ENCODE data around the gene ZIC5.

Gene ZIC5

DNA sequence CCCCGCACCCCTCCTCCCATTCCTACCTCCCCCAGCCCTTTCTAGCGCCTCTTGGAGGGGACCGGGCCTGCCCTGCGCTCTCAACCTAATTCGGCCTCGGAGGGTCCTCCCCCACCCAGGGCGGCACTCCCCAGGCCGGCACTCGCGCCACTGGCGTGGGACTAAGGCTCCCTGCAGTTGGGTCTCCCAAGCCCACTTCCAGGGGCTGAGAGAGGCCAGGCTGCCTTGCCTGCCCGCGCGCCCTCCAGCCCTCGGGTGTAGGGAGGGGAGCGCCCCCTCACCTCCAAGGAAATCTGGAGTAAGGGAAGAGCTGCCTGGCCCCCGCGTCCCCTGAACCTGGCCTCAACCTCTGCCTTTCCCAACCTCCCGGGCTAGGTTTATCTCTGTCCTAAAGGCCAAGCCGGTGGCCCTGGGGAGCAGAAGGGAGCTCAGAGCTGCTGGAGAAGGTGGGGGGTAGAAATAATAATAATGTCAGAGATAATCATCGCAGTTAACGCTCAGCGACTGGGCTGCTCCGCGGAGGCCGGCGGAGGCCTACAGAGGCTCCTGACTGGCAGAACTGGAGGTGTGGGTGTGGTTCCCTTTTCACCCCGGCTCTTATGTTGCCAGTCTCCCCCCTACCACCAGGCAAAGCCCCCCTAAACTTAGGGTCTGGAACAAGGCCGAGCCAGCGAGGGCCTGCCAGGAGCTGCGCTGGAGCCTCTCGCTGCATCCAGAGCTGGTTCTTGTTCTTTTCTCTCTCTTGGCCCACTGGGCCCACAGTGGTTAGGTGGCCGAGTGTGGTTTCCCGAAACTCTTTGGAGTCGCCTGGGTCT lies 19.7 kb upstream of the ZIC5 start:
- DNase-seq (ENCODE audit: low read depth) = no peak
- no peak overlapping the region for H3K4me3 ChIP-seq (ENCODE audit: low read depth, low read length)
- TF ChIP-seq, protein P1, sequence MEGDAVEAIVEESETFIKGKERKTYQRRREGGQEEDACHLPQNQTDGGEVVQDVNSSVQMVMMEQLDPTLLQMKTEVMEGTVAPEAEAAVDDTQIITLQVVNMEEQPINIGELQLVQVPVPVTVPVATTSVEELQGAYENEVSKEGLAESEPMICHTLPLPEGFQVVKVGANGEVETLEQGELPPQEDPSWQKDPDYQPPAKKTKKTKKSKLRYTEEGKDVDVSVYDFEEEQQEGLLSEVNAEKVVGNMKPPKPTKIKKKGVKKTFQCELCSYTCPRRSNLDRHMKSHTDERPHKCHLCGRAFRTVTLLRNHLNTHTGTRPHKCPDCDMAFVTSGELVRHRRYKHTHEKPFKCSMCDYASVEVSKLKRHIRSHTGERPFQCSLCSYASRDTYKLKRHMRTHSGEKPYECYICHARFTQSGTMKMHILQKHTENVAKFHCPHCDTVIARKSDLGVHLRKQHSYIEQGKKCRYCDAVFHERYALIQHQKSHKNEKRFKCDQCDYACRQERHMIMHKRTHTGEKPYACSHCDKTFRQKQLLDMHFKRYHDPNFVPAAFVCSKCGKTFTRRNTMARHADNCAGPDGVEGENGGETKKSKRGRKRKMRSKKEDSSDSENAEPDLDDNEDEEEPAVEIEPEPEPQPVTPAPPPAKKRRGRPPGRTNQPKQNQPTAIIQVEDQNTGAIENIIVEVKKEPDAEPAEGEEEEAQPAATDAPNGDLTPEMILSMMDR (IDR thresholded peaks at IDR 0.05; ENCODE audit: control insufficient read depth, extremely low read depth, insufficient read depth) = no peak

DNA sequence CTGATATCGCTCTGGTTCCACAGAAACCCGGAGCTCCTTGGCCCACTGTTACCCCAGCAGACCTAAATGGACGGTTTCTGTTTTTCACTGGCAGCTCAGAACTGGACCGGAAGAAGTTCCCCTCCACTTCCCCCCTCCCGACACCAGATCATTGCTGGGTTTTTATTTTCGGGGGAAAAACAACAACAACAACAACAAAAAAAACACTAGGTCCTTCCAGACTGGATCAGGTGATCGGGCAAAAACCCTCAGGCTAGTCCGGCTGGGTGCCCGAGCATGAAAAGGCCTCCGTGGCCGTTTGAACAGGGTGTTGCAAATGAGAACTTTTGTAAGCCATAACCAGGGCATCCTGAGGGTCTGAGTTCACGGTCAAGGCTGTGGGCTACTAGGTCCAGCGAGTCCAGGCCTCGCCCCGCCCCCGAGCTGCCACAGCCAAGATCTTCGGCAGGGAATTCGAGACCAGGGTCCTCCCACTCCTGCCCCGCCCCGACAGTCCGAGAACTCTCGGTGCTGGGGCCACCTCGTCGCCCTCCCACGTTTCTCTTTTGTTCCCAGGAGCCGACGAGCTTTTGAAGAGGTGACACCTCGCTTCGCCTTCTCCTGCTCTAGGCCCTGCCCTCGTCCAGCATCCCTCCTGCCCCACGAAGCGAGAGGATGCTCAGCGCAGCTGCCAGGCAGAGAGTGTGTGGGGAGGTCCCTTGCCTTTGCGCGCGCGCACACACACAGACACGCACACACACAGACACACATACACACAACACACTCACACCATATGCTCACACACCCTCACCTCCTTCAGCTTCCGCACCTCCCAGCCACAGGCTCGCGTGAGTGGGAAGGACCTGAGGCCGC lies 18.8 kb upstream of the ZIC5 start:
- DNase-seq (ENCODE audit: low read depth) = no peak

DNA sequence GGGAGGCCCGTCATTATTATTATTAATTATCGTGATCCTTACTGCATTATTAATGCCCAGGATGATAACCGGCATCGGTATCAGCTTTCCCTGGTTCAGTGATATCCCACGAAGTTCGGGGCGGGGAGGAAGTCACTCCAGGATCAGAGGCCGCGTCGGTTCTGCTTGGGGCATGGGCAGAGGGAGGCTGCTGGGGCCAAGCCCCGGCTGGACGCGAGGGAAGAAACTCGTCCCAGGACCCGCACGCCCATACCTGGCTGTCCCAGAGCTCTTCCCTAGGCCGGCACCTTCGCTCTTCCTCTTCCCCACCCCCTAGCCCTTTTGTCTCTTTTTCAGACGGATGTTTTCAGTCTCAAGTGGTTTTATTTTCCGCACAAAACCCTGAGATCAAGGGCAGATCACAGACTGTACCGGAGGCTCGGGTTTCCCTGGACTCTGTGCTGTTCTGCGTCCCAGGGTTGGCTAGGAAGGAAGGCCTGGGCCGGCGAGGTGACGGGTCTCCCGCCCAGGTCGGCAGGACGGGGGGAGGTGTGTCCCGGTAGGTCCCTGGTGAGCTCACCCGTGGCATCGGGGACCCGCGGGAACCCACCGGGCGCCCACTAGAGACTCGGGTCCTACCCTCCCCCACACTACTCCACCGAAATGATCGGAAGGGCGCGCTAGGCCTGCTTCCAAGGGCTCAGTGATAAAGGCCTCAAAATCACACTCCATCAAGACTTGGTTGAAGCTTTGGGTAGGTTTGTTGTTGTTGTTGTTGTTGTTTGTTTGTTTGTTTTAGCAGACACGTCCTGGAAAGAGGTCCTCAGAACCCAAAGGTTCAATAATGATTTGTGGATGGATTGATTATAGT lies 17.9 kb upstream of the ZIC5 start:
- no peak overlapping the region for H3K4me3 ChIP-seq (ENCODE audit: low read depth, low read length)
- no peak for DNase-seq (ENCODE audit: low read depth)
- TF ChIP-seq, protein P1 (IDR thresholded peaks at IDR 0.05; ENCODE audit: control insufficient read depth, extremely low read depth, insufficient read depth) = no peak

More for the DNA sequence above, 18.8 kb upstream of the ZIC5 start:
- TF ChIP-seq, protein P1 (IDR thresholded peaks at IDR 0.05; ENCODE audit: control insufficient read depth, extremely low read depth, insufficient read depth) = no peak
- no peak overlapping the region for H3K4me3 ChIP-seq (ENCODE audit: low read depth, low read length)

DNA sequence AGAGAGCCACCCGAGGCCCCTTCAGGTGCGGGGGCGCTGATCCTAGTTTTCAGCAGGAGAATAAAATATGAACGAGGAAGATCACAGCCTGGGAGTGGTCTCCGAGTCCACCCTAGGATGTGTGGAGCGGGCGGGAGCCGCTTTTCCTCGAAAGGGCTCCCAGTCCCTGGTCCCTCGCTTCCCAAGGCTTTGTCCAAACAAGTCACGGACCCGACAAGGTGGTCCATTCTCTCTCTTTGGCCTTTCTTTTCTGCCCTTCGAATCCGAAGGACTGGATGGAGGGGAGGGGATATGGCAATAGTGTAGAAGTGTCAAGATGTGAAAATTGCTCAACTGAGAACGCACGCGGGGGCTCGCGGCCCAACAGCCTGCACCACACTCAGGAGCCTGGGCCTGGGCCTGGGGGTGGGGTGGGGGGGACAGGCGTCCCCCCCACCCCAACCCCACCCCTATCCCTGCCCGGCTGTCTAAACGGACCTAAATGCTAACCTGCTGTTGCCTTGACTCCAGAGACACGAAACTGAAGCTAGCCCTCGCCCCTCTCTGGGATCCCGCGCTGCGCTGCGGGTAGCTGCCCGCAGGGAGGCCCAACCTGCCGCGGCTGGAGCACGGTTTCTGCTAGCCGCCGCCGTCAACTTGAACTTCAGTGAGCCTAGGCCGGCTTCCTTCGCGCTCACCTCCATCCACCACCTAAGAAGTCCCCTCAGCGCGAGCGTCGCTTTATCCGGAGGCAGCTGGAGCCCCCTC lies 17.1 kb upstream of the ZIC5 start:
- no peak overlapping the region for H3K4me3 ChIP-seq (ENCODE audit: low read depth, low read length)
- TF ChIP-seq, protein P1 (IDR thresholded peaks at IDR 0.05; ENCODE audit: control insufficient read depth, extremely low read depth, insufficient read depth) = no peak
- DNase-seq (ENCODE audit: low read depth) = no peak

DNA sequence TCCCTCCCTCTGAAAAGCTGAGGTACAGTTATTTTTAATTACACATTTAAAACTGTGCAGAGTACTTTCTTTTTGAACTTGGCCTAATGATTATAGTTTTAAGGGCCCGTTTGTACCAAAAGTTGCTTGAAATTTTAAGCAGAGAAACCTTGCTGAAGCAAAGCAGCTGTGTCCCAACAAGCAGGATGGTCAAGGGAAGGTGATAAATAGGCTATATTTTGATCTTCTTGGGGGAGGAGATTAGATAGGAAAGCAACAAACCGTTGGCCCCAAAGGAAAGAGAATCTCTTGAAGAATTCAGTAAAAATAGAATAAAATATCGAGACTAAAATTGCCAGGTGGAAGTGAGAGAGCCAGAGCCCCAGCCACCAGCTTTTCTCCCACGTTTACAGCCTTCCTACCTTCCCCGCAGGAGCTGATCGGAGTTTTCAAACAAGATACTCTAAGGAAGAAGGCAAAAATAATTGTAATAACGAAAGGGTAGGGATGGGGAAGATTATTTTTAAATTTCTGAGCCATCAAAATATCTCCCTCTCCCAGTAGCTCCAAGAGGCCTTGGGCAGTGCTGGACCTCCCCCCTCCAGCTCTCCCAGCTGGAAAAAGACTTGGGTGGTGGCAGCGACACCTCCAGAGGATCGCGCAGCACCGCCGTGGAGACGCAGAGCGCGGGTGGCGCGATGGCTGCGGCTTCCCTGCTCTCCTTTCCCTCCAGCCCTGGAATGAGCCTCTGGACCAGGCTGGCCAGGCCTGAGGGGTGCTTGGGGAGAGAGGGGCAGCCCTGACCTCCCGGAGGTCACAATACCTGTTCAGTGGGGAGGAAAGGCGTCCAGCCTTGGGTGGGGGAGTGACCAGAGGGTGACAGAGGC lies 15.8 kb upstream of the ZIC5 start:
- no peak for DNase-seq (ENCODE audit: low read depth)
- TF ChIP-seq, protein P1 (IDR thresholded peaks at IDR 0.05; ENCODE audit: control insufficient read depth, extremely low read depth, insufficient read depth) = no peak
- H3K4me3 ChIP-seq (ENCODE audit: low read depth, low read length) = no peak overlapping the region
